NCI-H1694 treated with DMSO at 0.1 percent for 48 hours (cell line): ENCODE results near the gene REC8.

Experiments used
- DNase-seq: peaks from one replicate; lab custom pipeline; 2025; lab: John Stamatoyannopoulos, UW

Gene REC8

GRCh38 chr14:24138396-24139271, 33.2 kb upstream of the REC8 start:
- no peak for DNase-seq

- DNase-seq = no peak
Measured at GRCh38 chr14:24139272-24139934, 32.5 kb upstream of the REC8 start.

GRCh38 chr14:24141097-24141880, 30.6 kb upstream of the REC8 start, which contains the start of gene EMC9:
TSS of gene EMC9 (minus strand) at chr14:24141591. CDS start at chr14:24141304, 287 bp downstream.
- peak; percentile 99 for DNase-seq

- no peak for DNase-seq
Measured at GRCh38 chr14:24143511-24143910, 28.4 kb upstream of the REC8 start.

- no peak for DNase-seq
Measured at GRCh38 chr14:24144451-24144850, 27.4 kb upstream of the REC8 start.

- no peak for DNase-seq
Measured at GRCh38 chr14:24145219-24145618, 26.7 kb upstream of the REC8 start.

GRCh38 chr14:24145690-24146452, 26.0 kb upstream of the REC8 start:
- no peak for DNase-seq

GRCh38 chr14:24146453-24146977, 25.4 kb upstream of the REC8 start, which contains the start of gene PSME2:
TSS of gene PSME2 (minus strand) at chr14:24146610. CDS start at chr14:24146581, 29 bp downstream.
- peak; percentile 94 for DNase-seq

- DNase-seq = peak; percentile 98
Measured at GRCh38 chr14:24146978-24147760, 24.7 kb upstream of the REC8 start, which contains the start of gene RNF31. TSS of gene RNF31 (plus strand) at chr14:24147498. CDS start at chr14:24147699, 201 bp downstream.

GRCh38 chr14:24147761-24148428, 24.0 kb upstream of the REC8 start:
- no peak for DNase-seq

- no peak for DNase-seq
Measured at GRCh38 chr14:24149302-24149969, 22.4 kb upstream of the REC8 start.

GRCh38 chr14:24150061-24150460, 21.8 kb upstream of the REC8 start:
- DNase-seq = no peak

- no peak for DNase-seq
Measured at GRCh38 chr14:24150567-24150966, 21.3 kb upstream of the REC8 start.

GRCh38 chr14:24150993-24151392, 20.9 kb upstream of the REC8 start:
- no peak for DNase-seq

GRCh38 chr14:24151404-24152080, 20.3 kb upstream of the REC8 start:
- no peak for DNase-seq

- DNase-seq = no peak
Measured at GRCh38 chr14:24155100-24155499, 16.8 kb upstream of the REC8 start.

GRCh38 chr14:24156840-24157239, 15.0 kb upstream of the REC8 start:
- DNase-seq = no peak

- no peak for DNase-seq
Measured at GRCh38 chr14:24157331-24157730, 14.5 kb upstream of the REC8 start.
